Body of pancreas (tissue), 4 donors: Measurements from ENCODE around the gene TMEM178B.
"Not testable (repeated sequence)": the region's sequence is repeated elsewhere in the genome, so short reads cannot be mapped to it uniquely, and the experiment has no call there.

Experiments used
- POLR2A ChIP-seq, 3 donors: fragments of 450-650 bp; IDR thresholded peaks; one replicate each; pipeline ENCODE4 v1.6.1; 2016; ENCODE audit warnings: antibody characterized with exemption in 3 of 3, mild to moderate bottlenecking in 2 of 3
- TF ChIP-seq, protein P1 (sequence below), 7 experiments: fragments of 450-650 bp in 4 of 7; fragments of 200-600 bp in 3 of 7; sonication (generic) in 3 of 7; IDR thresholded peaks; one replicate each; pipeline ENCODE4 v1.5.1; 2016 to 2019; ENCODE audit warnings: antibody characterized with exemption in 7 of 7

DNA sequence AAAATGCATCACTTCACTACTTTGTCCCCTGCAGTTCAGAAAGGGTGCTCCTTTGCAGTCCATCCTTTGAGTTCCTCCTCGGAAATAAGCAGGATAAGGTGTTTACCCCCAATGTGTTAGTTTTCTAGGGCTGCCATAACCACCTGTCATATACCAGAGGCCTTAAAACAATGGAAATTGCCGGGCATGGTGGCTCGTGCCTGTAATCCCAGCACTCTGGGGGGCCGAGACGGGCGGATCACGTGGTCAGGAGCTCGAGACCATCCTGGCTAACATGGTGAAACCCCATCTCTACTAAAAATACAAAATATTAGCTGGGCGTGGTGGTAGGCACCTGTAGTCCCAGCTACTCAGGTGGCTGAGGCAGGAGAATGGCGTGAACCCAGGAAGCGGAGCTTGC lies 330.0 kb downstream of the TMEM178B start:
- TF ChIP-seq, protein P1, sequence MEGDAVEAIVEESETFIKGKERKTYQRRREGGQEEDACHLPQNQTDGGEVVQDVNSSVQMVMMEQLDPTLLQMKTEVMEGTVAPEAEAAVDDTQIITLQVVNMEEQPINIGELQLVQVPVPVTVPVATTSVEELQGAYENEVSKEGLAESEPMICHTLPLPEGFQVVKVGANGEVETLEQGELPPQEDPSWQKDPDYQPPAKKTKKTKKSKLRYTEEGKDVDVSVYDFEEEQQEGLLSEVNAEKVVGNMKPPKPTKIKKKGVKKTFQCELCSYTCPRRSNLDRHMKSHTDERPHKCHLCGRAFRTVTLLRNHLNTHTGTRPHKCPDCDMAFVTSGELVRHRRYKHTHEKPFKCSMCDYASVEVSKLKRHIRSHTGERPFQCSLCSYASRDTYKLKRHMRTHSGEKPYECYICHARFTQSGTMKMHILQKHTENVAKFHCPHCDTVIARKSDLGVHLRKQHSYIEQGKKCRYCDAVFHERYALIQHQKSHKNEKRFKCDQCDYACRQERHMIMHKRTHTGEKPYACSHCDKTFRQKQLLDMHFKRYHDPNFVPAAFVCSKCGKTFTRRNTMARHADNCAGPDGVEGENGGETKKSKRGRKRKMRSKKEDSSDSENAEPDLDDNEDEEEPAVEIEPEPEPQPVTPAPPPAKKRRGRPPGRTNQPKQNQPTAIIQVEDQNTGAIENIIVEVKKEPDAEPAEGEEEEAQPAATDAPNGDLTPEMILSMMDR (IDR thresholded peaks at IDR 0.05) = not testable (repeated sequence)
- TF ChIP-seq POLR2A (IDR thresholded peaks at IDR 0.05) = not testable (repeated sequence)
